Inflammatory macrophage treated with lipopolysaccharide for 1 hour (primary cell): Measurements from ENCODE around the gene GPC5.
A peak's percentile ranks its signal among the peaks of the same experiment; 100 is the strongest.

Experiments
- DNase-seq, 2 donors: peaks; one replicate each; pipeline ENCODE4 v3.0.0-alpha.2; 2020 to 2022

The GPC5 gene

GRCh38 chr13:92074658-92075057 is 676.2 kb downstream of the GPC5 start:
- no peak for DNase-seq

- no peak for DNase-seq
Measured at GRCh38 chr13:92097337-92097903, 699.0 kb downstream of the GPC5 start.

DNA sequence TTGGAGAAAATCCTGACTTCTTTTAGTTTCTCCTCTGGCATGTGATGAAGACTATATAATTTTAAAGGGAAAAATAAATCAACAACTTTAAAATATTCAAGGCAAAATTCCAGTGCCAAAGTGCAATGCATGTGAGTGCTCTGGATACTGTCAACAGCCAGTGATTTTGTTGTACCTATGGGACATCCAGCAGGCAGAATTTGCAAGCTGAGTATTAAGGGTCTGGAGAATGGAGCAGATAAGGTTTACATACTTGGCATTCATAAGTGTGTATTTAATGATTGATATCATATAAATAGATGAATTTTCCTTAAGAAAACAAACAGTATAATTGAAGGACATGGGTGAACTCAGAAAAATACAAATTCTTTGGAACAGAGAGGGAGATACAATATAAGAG is 703.4 kb downstream of the GPC5 start:
- no peak for DNase-seq

DNA sequence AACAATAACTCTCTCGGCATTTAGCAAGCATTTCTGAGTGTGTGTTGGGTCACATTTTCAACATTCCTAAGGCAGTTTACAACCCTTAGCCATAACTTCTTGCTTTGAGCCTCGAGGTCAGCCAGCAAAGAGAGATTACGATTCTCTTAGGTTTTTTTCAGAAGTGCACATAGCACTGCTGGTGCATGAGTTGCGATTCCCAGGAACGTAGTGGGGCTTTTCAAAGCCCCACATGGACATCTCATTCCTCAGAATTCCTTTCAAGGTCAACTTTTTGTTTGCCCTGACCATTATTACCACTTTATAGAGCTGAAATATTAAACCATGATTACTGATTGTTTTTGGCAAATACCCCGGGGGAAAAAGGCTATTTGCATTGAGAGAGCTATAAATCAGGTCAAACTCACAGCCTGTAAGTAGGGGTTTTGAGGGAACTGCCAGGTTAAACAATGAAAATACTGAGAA is 705.3 kb downstream of the GPC5 start:
- DNase-seq: no peak

- no peak for DNase-seq
Measured at GRCh38 chr13:92122186-92122853, 723.9 kb downstream of the GPC5 start.

DNA sequence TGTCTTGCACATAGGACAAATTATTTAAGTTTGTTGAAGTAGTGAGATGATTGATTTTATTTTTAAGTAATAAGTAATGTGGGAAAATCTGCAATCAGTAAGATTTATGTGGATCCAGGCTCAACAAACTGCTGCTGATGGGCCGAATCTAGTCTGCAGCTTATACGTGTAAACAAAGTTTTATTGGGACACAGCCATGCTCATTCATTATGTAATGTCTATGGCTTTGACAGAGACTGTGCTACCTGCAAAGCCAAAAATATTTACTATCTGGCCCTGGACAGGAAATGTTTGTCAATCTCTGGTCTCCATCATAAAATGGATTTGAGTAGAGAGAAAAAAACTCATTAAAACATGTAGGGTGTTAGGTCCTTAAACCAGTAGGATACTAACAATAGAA is 728.0 kb downstream of the GPC5 start:
- DNase-seq: no peak

DNA sequence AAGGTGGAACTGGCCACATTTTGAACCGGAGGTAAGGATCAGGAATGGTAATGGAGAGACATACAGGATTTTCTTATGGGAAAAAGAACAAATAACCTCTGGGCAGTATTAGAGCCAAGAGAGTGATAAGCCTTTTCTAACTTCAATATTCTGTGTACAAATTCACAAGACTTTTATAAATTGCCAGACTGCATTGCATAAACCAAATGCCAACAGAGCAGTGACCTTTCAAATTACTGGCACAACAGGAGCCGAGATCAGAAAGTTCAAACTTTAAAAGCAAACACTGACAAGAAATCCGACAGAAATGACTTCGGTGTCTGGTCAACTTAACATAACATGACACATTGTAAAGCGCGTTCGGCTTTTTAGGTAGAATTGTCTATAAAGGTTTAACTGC is 737.1 kb downstream of the GPC5 start:
- DNase-seq: no peak

DNA sequence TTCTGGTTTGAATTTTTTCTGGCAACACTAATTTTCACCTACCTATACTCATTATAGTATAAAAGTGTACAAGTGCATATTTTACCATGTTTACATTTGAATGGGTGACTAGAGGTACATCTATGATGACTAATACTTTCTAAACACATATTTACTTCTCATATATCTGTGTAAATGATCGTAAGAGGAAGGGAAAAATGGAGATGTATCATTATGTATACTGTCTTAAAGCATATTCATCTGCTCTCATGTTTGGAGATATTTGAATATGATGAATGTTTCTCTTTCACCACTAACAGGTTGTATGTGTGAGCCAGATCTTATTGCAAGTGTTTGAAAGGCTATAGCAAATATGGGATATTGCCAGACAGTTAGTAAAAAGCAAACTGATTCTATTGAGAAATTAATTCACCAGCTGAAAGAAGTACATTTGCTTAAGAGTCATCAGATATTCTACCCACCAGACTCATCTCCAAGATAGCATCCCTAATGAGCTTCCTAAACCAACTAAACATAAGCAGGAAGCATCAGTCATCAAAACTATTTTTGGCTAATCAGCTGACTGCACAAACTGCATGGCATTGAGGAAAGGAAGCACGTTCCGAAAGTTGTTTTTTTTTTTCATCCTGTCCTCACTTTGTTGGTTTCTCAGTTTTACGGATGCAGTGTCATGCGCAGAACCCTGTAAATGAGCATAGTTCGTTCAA is 738.2 kb downstream of the GPC5 start:
- no peak for DNase-seq

- DNase-seq: peak in 1 of 2 donors; percentile 7
Measured at GRCh38 chr13:92137520-92137919, 739.1 kb downstream of the GPC5 start.

- DNase-seq: no peak
Measured at GRCh38 chr13:92143766-92144165, 745.3 kb downstream of the GPC5 start.

DNA sequence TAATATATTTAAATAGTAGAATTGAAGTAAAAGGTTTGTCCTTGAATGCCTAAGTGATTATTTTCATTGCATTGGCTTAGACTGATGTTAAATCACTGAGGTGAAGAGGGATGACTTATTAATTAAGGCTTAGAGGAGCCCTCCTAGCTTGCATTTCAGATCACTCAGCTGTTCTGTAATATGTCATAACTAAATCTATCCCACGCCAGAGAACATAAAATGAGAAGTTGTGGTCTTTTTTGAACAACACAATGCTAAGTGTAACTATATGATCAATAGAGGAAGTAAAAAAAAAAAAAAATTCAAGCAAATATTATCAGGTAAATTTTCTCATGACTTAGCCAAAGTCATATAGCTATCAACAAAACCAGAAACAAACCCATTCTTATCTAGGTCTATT is 752.2 kb downstream of the GPC5 start:
- DNase-seq: peak; percentile 18 to 45

DNA sequence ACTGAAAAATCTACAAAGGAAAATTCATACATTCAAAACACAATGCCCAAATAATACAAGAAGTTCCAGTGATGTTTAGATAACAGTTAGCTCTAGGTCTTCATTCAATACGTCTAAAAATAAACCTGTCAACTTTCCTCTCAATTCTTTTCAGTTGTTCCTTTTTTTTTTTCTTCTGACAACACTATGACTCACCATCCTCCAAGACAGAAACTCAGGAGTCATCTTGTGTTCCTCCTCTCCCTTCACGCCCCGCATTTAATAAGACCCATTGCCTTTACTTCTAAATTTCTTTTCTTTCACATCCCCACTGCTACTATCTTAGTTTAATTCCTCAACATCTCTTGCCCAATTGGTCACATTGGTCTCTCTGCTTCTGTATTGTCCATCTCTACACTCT is 759.9 kb downstream of the GPC5 start:
- DNase-seq: peak; percentile 45 to 71

GRCh38 chr13:92164822-92165221 is 766.4 kb downstream of the GPC5 start:
- DNase-seq: no peak

DNA sequence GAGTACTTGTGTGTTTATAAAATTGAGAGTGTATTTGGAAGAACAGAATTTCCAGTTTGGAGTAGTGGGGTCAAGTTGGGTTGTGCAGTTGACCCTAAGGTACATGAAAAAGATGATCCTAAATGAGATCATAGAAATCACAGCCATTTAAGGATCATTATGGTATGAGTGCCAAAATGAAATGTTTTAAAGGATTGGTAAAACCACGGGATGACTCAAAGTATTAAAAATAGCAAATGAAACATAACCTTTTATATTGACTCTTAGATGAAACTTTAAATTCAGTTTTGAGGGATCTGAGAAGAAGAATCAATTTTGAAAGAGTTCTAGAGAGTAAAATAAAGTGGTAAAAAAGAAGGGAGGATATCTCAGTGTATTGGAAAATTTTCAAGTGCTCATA is 773.8 kb downstream of the GPC5 start:
- DNase-seq: no peak

DNA sequence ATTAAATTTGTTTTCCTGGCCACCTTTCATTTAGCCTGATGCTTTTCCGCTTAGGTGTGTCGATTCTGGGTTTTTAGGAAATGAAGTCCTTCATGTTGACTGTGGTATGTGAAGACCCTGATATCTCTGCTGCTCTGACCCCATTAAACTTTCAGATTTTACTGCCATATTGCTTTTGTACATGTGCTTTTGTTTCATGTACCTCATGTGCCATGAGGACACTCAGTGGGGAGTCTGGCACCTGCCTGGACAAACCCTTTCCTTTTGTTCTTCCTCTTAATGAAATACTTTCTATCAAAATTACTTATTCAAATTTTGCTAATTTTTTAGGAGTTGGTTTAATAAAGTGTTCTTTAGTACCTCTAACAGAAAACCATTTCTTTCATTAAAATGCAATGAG is 774.8 kb downstream of the GPC5 start:
- no peak for DNase-seq

DNA sequence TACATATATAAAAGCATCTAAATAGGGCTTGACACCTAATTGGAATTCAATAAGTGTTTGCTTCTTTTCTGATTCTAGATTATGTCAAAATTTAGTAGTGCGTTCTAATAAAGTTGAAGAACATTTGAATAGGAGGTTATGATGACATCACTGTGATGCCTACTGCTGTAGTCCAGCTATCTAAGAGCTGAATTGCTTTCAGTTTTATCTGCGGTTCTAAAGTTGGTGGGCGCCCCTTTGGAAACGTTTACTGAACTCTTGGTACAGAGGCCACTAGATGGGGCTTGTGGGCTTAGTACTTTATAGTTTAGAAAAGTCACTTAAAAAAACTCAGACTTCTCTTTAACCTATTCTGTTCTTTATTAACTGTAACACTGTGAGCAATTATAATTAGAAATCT is 776.9 kb downstream of the GPC5 start:
- peak; percentile 22 to 39 for DNase-seq

DNA sequence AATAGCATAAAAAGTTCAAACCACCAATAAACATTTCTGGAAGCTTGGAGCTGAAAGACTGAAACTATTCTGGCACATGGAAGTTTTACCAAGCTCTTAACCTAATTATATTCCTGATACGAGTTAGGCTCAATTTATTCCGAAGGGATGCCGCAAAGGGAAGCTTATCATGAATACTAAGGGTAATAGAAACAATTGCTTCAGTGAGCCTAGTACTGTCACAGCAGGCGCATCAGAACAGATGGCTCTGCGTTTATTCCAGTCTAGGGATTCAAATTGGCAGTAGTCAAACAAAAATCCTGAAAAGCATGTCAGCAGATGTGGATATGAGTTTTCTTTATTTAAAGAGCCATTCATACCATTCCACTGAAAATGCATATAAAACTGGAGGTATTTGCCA is 779.5 kb downstream of the GPC5 start:
- DNase-seq: no peak

- DNase-seq: no peak
Measured at GRCh38 chr13:92179223-92179622, 780.8 kb downstream of the GPC5 start.

- DNase-seq: peak; percentile 15 to 67
Measured at GRCh38 chr13:92187378-92187989, 789.1 kb downstream of the GPC5 start.

DNA sequence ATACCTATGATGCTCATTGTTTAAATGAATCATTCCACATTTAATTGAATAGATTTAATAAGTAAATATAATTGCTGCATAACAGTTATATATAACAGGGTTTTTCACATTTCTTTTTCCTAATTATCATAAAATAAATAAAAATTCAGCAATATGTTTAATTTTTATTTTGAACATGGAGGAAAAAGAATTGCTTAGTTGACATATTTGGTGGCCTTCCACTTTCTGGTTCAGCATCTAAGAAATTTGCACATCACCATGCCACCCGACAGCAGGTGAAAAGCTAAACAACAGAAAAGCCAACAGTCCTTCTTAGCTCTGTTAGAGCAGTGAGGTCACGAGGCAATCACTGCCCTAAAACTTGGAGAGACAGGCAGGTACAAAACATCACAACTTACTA is 790.2 kb downstream of the GPC5 start:
- no peak for DNase-seq

DNA sequence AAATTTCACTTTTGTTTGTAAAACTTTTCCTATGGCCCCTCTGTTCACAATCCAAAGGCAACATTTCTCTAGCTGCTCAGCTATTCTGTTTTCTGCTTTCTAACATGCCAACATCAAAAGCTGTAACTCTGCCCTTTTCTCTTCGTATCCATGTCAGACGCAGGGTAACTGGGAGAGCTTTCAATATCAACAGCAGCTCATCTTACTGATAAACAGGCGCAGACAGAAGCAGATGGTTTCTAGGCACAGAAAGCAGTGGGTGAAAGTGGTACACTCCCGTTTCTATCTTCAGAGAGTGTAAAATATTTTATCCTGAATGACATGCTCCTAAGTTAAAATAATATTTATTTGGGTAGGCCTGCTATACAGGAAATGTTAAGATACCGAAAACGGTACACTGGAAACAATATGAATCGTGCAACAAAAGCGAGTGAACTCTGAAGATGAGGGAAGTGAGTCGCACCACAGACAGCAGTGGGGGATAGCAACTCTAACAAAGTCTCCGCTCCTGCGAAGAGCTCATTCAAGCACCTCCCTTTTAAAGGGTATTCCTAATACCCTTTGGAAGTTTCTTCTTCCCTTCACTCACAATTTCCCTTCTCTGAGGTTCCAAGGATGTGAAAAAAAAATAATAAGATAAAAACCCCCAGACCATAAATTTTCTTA is 798.3 kb downstream of the GPC5 start:
- no peak for DNase-seq

DNA sequence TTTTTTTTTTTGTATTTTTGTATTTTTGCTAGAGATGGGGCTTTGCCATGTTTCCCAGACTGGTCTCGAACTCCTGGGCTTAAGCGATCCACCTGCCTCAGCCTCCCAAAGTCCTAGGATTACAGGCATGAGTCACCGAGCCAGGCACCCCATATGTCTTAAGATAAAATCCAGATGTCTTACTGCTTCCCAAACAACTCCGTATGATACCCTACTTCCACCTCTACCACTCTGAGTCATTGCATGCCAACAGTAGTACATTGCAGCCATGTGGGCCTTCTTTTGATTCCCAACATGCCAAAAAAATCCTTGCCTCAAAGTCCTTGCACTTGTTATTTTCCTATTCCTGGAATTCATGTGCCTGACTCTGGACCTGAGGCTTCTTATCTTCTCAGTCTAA is 799.2 kb downstream of the GPC5 start:
- no peak for DNase-seq

GRCh38 chr13:92218615-92219014 is 820.2 kb downstream of the GPC5 start:
- no peak for DNase-seq
